Measurements from ENCODE around the gene ZNRF2. TPM values are rescaled to one million over a fixed set of nuclear protein-coding genes. Genes with fewer than 3 reads are reported as not detected.
"Not testable (repeated sequence)": the region's sequence is repeated elsewhere in the genome, so short reads cannot be mapped to it uniquely, and the experiment has no call there.

The ZNRF2 gene
- total and polyA plus RNA-seq, 12 donors, result 3.1 to 36.5 (median 16.2) TPM

DNA sequence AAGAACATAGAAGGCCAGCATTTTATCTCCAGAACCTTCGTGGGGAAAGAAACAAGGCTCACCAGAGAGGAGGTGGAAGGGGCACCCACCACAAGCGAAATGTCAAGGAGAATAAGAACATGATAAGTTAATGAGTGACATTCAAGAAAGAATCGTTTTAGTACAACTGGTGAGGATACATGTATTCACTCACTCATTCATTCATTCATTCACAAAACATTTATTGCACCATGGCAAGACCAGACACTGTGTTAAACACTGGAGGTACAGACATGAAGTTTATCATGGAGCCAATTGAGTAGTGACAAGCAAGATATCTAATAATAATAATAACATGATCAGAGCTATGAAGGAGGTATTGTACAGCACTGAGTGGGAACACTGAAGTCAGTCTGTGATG is 1.7 kb upstream of the ZNRF2 start:
- Histone ChIP-seq H3K4me1 (replicated peaks in 1 of 2) (peaks cover 7 to 15% of the 10 kb centered on the region in 2 donors), H3K27ac (no peak overlapping the region), H3K36me3 (replicated peaks in 1 of 2) (no peaks in the 10 kb centered on the region), H3K9me3 (replicated peaks in 1 of 3) (no peaks in the 10 kb centered on the region), H3K4me3 (no peak overlapping the region), H3K27me3 (no peaks in the 10 kb centered on the region)
- WGBS, 4 donors, result 57 to 63% (median 61%) methylated on average over 3 of the region's 3 CpGs
- no peak for TF ChIP-seq POLR2A (IDR thresholded peaks at IDR 0.05)
- TF ChIP-seq, protein P1, sequence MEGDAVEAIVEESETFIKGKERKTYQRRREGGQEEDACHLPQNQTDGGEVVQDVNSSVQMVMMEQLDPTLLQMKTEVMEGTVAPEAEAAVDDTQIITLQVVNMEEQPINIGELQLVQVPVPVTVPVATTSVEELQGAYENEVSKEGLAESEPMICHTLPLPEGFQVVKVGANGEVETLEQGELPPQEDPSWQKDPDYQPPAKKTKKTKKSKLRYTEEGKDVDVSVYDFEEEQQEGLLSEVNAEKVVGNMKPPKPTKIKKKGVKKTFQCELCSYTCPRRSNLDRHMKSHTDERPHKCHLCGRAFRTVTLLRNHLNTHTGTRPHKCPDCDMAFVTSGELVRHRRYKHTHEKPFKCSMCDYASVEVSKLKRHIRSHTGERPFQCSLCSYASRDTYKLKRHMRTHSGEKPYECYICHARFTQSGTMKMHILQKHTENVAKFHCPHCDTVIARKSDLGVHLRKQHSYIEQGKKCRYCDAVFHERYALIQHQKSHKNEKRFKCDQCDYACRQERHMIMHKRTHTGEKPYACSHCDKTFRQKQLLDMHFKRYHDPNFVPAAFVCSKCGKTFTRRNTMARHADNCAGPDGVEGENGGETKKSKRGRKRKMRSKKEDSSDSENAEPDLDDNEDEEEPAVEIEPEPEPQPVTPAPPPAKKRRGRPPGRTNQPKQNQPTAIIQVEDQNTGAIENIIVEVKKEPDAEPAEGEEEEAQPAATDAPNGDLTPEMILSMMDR (IDR thresholded peaks at IDR 0.05), result no peak
- no peak for DNase-seq
- intact Hi-C loops (cut with DNase I), result no loop called here

DNA sequence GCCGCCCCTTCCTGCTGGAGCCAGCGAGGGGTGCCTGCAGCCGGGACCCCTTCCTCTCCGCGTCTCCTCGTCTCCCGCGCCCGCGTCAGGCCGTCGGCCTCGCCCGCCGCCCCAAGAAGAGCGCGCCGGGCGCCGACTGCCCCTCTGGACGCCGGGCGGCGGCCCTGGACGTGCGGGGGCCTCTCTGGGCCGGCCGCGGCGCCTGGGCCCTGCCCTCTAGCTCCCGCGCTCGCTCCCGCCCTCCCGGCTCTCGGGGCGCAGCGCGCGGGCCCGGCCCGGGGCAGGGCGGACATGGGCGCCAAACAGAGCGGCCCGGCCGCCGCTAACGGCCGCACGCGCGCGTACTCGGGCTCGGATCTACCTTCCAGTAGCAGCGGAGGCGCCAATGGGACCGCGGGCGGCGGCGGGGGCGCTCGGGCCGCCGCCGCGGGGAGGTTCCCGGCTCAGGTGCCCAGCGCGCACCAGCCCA is 704 bp downstream of the ZNRF2 start:
- Histone ChIP-seq H3K36me3 (replicated peaks in 1 of 2) (no peaks in the 10 kb centered on the region), H3K4me1 (replicated peaks in 1 of 2) (peaks cover 10 to 30% of the 10 kb centered on the region in 2 donors), H3K27me3 (no peaks in the 10 kb centered on the region), H3K9me3 (replicated peaks in 1 of 3) (no peaks in the 10 kb centered on the region), H3K27ac (peak overlapping the region; percentile 91 to 100 (median 98)), H3K4me3 (peak overlapping the region; percentile 46 to 95 (median 65))
- TF ChIP-seq, protein P1 (IDR thresholded peaks at IDR 0.05), result no peak
- TF ChIP-seq POLR2A (IDR thresholded peaks at IDR 0.05), result peak in 1 of 2 donors; percentile 18
- 0 to 1% methylated on average over 50 to 72 of the region's 72 CpGs; no CpG with 5 or more reads in 2 of the 4 donors for WGBS, 4 donors
- peak in 6 of 7 donors; percentile 31 to 49 (median 41) for DNase-seq
- intact Hi-C loops (cut with DNase I), result no loop called here

DNA sequence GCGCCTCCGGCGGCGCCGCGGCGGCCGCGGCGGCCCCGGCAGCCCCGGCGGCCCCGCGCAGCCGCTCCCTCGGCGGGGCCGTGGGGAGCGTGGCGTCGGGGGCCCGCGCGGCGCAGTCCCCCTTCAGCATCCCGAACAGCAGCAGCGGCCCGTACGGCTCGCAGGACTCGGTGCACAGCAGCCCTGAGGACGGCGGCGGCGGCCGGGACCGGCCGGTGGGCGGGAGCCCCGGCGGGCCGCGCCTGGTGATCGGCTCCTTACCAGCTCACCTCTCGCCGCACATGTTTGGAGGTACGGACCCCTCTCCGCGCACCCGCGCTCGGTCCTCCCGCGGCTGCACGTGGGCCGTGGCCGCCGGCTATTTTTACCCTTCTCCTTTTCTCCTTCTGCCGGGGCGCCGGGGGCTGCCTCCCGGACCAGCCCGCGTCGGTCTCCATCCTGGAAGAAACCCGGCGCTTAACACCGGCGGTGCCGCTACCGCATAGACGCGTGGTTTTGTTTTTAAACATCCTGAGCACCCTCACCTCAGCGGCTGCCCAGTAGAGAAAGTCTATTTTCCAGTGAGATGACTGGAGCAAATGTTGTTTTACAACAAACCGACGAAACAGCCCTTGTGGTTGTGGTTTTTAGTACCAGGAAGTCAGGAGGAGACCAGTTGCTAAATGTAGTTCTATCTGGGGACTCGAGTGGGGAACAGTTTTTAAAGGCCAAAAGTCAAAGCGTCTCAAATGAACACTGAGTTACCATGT is 1.3 kb downstream of the ZNRF2 start:
- Histone ChIP-seq H3K4me1 (replicated peaks in 1 of 2) (peaks cover 10 to 36% of the 10 kb centered on the region in 2 donors), H3K4me3 (peak overlapping the region in 3 of 4 donors; percentile 25 to 95 (median 73)), H3K36me3 (replicated peaks in 1 of 2) (no peaks in the 10 kb centered on the region), H3K27ac (peak overlapping the region in 4 of 5 donors; percentile 96 to 100 (median 98)), H3K27me3 (no peaks in the 10 kb centered on the region), H3K9me3 (replicated peaks in 1 of 3) (no peaks in the 10 kb centered on the region)
- intact Hi-C loops (cut with DNase I), result no loop called here
- peak; percentile 29 to 67 (median 37) for DNase-seq
- 1% methylated on average over 18 to 79 of the region's 79 CpGs for WGBS, 4 donors
- TF ChIP-seq, protein P1 (IDR thresholded peaks at IDR 0.05), result no peak

DNA sequence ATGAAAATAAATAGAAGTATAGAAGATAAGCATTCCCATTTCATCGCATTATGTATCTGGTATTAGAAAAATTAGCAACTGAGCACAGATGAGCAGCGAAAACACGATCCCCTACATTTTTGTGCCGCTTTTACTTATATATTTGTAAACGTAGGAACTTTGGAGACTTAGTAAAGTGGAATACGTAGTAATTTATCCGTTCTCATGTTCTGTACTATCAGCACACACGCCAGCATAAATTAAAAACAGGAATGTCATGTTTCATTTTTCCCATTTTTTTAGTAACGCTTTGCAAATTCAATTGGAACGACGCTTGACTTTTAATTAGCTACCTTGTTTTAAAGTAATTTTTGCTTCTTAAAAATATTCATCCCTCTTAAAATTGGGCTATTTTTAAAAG is 2.4 kb downstream of the ZNRF2 start:
- H3K27ac ChIP-seq, result no peak overlapping the region
- H3K4me3 ChIP-seq, result peak overlapping the region in 1 of 4 donors; percentile 95
- no peak for DNase-seq
- no peaks in the 10 kb centered on the region for H3K27me3 ChIP-seq
- no peak for TF ChIP-seq POLR2A (IDR thresholded peaks at IDR 0.05)
- TF ChIP-seq, protein P1 (IDR thresholded peaks at IDR 0.05), result no peak
- no peaks in the 10 kb centered on the region for H3K9me3 ChIP-seq (replicated peaks in 1 of 3)
- H3K4me1 ChIP-seq (replicated peaks in 1 of 2), result peaks cover 10 to 37% of the 10 kb centered on the region in 2 donors
- 80 to 88% (median 82%) methylated on average over 11 of the region's 11 CpGs for WGBS, 4 donors
- no peaks in the 10 kb centered on the region for H3K36me3 ChIP-seq (replicated peaks in 1 of 2)
- intact Hi-C loops (cut with DNase I), result no loop called here

DNA sequence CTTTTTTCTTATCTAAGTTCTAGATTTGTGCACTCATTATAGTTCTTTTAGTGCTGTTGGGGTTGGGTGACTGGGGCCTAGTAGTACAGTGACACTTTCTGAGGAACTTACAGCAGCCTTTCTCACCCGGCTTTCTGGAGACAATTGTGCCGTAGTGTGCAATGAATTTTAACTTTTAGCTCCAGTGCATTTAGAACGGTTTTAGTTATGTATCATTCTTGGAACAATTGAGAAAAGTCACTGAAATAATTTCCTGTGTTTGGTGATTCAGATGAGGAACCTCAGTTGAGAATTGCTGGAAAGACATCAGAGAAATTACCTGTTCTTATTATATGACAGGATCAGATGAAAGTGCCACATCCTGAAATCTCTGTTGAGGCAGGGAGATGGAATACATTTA is 3.2 kb downstream of the ZNRF2 start:
- H3K27me3 ChIP-seq; DNase-seq; H3K36me3 ChIP-seq (replicated peaks in 1 of 2); H3K9me3 ChIP-seq (replicated peaks in 1 of 3); H3K27ac ChIP-seq; intact Hi-C loops (cut with DNase I): not testable (repeated sequence)
- Histone ChIP-seq H3K4me1 (replicated peaks in 1 of 2) (peaks cover 10 to 37% of the 10 kb centered on the region in 2 donors), H3K4me3 (peak overlapping the region in 1 of 4 donors; percentile 4)
- WGBS, 4 donors, result 60 to 76% (median 66%) methylated on average over 3 of the region's 3 CpGs

DNA sequence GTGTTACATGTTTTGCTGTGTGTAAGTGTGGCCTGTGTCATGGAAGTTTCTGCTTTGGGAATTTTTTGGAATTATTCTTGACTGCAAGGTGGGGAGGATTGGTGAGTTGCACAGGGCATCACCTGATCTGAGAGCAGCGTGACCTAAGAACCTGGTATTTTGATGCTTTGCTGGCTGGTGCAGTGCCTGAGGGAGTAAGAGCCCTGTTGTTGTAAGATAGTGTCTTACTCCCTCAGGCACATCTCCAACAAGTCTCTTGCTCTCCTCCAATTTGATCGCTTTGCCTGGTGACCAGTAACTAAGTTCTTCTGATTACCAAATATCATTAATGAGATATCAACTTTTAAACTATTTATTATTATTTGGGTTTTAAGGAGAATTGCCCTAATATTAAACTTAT is 5.2 kb downstream of the ZNRF2 start:
- H3K27ac ChIP-seq; intact Hi-C loops (cut with DNase I): not testable (repeated sequence)
- peaks cover 10 to 37% of the 10 kb centered on the region in 2 donors for H3K4me1 ChIP-seq (replicated peaks in 1 of 2)

DNA sequence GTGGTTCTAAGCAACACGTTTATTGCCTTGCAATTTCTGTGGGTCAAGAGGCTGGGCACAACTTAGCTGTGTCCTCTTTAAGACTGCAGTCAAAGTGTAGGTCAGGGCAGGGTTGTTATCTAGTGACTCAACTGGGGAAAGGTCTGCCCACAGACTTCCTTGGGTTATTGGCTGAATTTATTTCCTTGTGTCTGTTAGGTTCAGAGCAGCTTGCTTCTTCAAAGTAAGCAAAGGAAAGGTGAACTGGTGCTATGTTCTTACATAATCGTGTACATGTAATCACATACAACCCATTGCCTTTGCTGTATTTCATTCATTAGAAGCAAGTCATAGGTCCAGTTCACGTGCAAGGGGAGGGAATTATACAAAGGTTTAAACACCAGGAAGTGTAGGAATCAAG is 5.9 kb downstream of the ZNRF2 start:
- not testable (repeated sequence) for H3K27ac ChIP-seq; H3K9me3 ChIP-seq (replicated peaks in 1 of 3)
- peaks cover 10 to 37% of the 10 kb centered on the region in 2 donors for H3K4me1 ChIP-seq (replicated peaks in 1 of 2)

More for the DNA sequence above, 5.2 kb downstream of the ZNRF2 start:
- 77 to 95% (median 92%) methylated on average over 2 of the region's 2 CpGs for WGBS, 4 donors
- not testable (repeated sequence) for H3K27me3 ChIP-seq; H3K9me3 ChIP-seq (replicated peaks in 1 of 3); DNase-seq; H3K4me3 ChIP-seq; H3K36me3 ChIP-seq (replicated peaks in 1 of 2)

More for the DNA sequence above, 5.9 kb downstream of the ZNRF2 start:
- DNase-seq; H3K27me3 ChIP-seq; H3K4me3 ChIP-seq; intact Hi-C loops (cut with DNase I); H3K36me3 ChIP-seq (replicated peaks in 1 of 2): not testable (repeated sequence)
- 53 to 67% (median 56%) methylated on average over 3 of the region's 3 CpGs for WGBS, 4 donors

Data from adrenal gland (tissue), 12 donors.